B cell (primary cell): Measurements from ENCODE around the gene CMC1.

Experiments
- CTCF ChIP-seq: fragments of 200-600 bp; IDR thresholded peaks from one replicate; pipeline ENCODE4 v1.8.0; 2022; ENCODE audit warnings: antibody characterized with exemption, mild to moderate bottlenecking
- EZH2 ChIP-seq: IDR thresholded peaks from 2 replicates; pipeline ENCODE4 v1.6.1; 2012; ENCODE audit warnings: borderline replicate concordance, low read depth, mild to moderate bottlenecking, moderate library complexity, low read length; ENCODE audit not compliant: insufficient read depth, poor library complexity, severe bottlenecking

GRCh38 chr3:28228623-28229022, 12.8 kb upstream of the CMC1 start:
- TF ChIP-seq CTCF (no peak), EZH2 (no peak)
